Sigmoid colon (tissue), 7 donors: ENCODE data around the gene STX1B. TPM values are rescaled to one million over a fixed set of nuclear protein-coding genes. Genes with fewer than 3 reads are reported as not detected.

ENCODE experiments used
- DNase-seq: peaks from one replicate; pipeline ENCODE4 v3.0.0-alpha.2; 2019
- H3K27ac ChIP-seq, 4 donors: fragments of 200-600 bp; sonication (generic); one replicate each; pipeline ENCODE4 v1.5.1; 2016 to 2019; ENCODE audit warnings: mild to moderate bottlenecking in 1 of 4
- H3K27me3 ChIP-seq, 3 donors: fragments of 200-600 bp; sonication (generic); one replicate each; pipeline ENCODE4 v1.5.1; 2019; ENCODE audit warnings: mild to moderate bottlenecking in 1 of 3
- H3K36me3 ChIP-seq, 4 donors: fragments of 200-600 bp; sonication (generic); one replicate each; pipeline ENCODE4 v1.5.1; 2016 to 2019
- H3K4me1 ChIP-seq, 4 donors: fragments of 200-600 bp; sonication (generic); one replicate each; pipeline ENCODE4 v1.5.1; 2017 to 2019
- H3K4me3 ChIP-seq, 4 donors: fragments of 200-600 bp; sonication (generic); one replicate each; pipeline ENCODE4 v1.5.1; 2017 to 2019; ENCODE audit warnings: mild to moderate bottlenecking in 2 of 4, moderate library complexity in 1 of 4
- H3K9me3 ChIP-seq, 4 donors: fragments of 200-600 bp in 3 of 4; sonication (generic) in 3 of 4; one replicate each; pipeline versions ENCODE4 v1.5.1 to v1.6.1; 2013 to 2019
- CTCF ChIP-seq, 4 experiments: fragments of 450-650 bp in 3 of 4; fragments of 200-600 bp in 1 of 4; IDR thresholded peaks; one replicate each; pipeline ENCODE4 v1.5.1; 2016 to 2019; ENCODE audit warnings: antibody characterized with exemption in 4 of 4, mild to moderate bottlenecking in 3 of 4, moderate library complexity in 2 of 4
- EP300 ChIP-seq, 4 donors: sonication (generic); formaldehyde crosslinking; IDR thresholded peaks; one replicate each; pipeline ENCODE4 v1.6.1; 2017; ENCODE audit warnings: antibody characterized with exemption in 4 of 4
- POLR2A ChIP-seq, 2 donors: fragments of 450-650 bp; IDR thresholded peaks; one replicate each; pipeline ENCODE4 v1.6.1; 2016; ENCODE audit warnings: antibody characterized with exemption in 2 of 2, mild to moderate bottlenecking in 2 of 2, moderate library complexity in 2 of 2
- POLR2AphosphoS5 ChIP-seq, 4 donors: sonication (generic); formaldehyde crosslinking; IDR thresholded peaks; one replicate each; pipeline ENCODE4 v1.6.1; 2017; ENCODE audit warnings: antibody characterized with exemption in 4 of 4
- WGBS, 2 donors: extraction: QIAGEN DNeasy Blood & Tissue Kit; methylation state at CpG; one replicate each; pipeline ENCODE4 v1.1.7; 2013; 5-methylcytosine and 5-hydroxymethylcytosine counted together
- intact Hi-C: fragments of 100-400 bp; cut with DNase I; formaldehyde crosslinking; loops from one replicate; pipeline ENCODE4 v1.15.1; 2023
- polyA plus RNA-seq, 3 donors: library from polyadenylated mRNA; stranded (reverse); fragments of 200-250 nt; gene quantifications; one replicate each; pipeline ENCODE4 v1.2.3, GENCODE V29; 2013
- total RNA-seq, 4 donors: library from RNA; depleted of rRNA; stranded (reverse); fragments of >200 nt; gene quantifications; one replicate each; pipeline ENCODE4 v1.1.0, GENCODE V29; 2016
- donor health status: healthy with polysubstance abuse.
- donor health status: Bipolar disorder and iron deficiency.
- donor health status: healthy.

STX1B gene
- total and polyA plus RNA-seq, 7 donors: 0.60 to 4.4 (median 1.1) TPM; not detected in 1

- H3K9me3 ChIP-seq: no peaks in the 10 kb centered on the region
- no peaks in the 10 kb centered on the region for H3K27me3 ChIP-seq
- H3K4me3 ChIP-seq: no peak overlapping the region
- H3K4me1 ChIP-seq: peaks cover 0 to 10% (median 7%) of the 10 kb centered on the region in 4 donors
- no peak overlapping the region for H3K27ac ChIP-seq
- no peaks in the 10 kb centered on the region for H3K36me3 ChIP-seq
- TF ChIP-seq POLR2AphosphoS5 (IDR thresholded peaks at IDR 0.05) (no peak), POLR2A (IDR thresholded peaks at IDR 0.05) (no peak), EP300 (IDR thresholded peaks at IDR 0.05) (no peak), CTCF (IDR thresholded peaks at IDR 0.05) (no peak)
- WGBS, 2 donors: 52 to 77% methylated on average over 16 of the region's 16 CpGs
- intact Hi-C loops: no loop called here
- no peak for DNase-seq
Observed at GRCh38 chr16:31001507-31002249, 8.8 kb downstream of the STX1B start.

GRCh38 chr16:31000671-31001382 lies 9.6 kb downstream of the STX1B start:
- WGBS, 2 donors: 51 to 88% methylated on average over 19 of the region's 19 CpGs
- peaks cover 0 to 19% (median 13%) of the 10 kb centered on the region in 4 donors for H3K4me1 ChIP-seq
- TF ChIP-seq POLR2A (IDR thresholded peaks at IDR 0.05): no peak
- TF ChIP-seq CTCF (IDR thresholded peaks at IDR 0.05): no peak
- no peak for TF ChIP-seq POLR2AphosphoS5 (IDR thresholded peaks at IDR 0.05)
- TF ChIP-seq EP300 (IDR thresholded peaks at IDR 0.05): no peak
- H3K27me3 ChIP-seq: no peaks in the 10 kb centered on the region
- no peak overlapping the region for H3K4me3 ChIP-seq
- H3K9me3 ChIP-seq: no peaks in the 10 kb centered on the region
- intact Hi-C loops: no loop called here
- H3K27ac ChIP-seq: no peak overlapping the region
- no peaks in the 10 kb centered on the region for H3K36me3 ChIP-seq
- DNase-seq: no peak

- Histone ChIP-seq H3K27ac (peak overlapping the region in 3 of 4 donors; percentile 81 to 87 (median 87)), H3K9me3 (no peaks in the 10 kb centered on the region), H3K27me3 (no peaks in the 10 kb centered on the region), H3K36me3 (no peaks in the 10 kb centered on the region), H3K4me3 (no peak overlapping the region), H3K4me1 (peaks cover 0 to 19% (median 13%) of the 10 kb centered on the region in 4 donors)
- no peak for DNase-seq
- intact Hi-C loops: loop anchor here (5.0 kb wide), 1 partner anchor 143 kb away; no protein-coding TSS in a partner anchor
- 80 to 81% methylated on average over 6 of the region's 6 CpGs for WGBS, 2 donors
- TF ChIP-seq POLR2A (IDR thresholded peaks at IDR 0.05) (no peak), POLR2AphosphoS5 (IDR thresholded peaks at IDR 0.05) (no peak), CTCF (IDR thresholded peaks at IDR 0.05) (no peak), EP300 (IDR thresholded peaks at IDR 0.05) (no peak)
Observed at GRCh38 chr16:30998852-30999761, 11.3 kb downstream of the STX1B start.
